A172 (cell line): Measurements from ENCODE around the gene ZBTB7A. TPM values are rescaled to one million over a fixed set of nuclear protein-coding genes. Genes with fewer than 3 reads are reported as not detected.

Experiments
- DNase-seq: peaks from one replicate; pipeline ENCODE4 v3.0.0-alpha.2; 2015; ENCODE audit warnings: low spot score
- total RNA-seq: library from RNA; depleted of rRNA; stranded (reverse); fragments of >200 nt; shearing (Covaris generic); gene quantifications from 2 replicates; pipeline ENCODE4 v1.2.3, GENCODE V29; 2014

Gene ZBTB7A
- total RNA-seq, 1 experiment from 2014 or later: 16.4 TPM

DNA sequence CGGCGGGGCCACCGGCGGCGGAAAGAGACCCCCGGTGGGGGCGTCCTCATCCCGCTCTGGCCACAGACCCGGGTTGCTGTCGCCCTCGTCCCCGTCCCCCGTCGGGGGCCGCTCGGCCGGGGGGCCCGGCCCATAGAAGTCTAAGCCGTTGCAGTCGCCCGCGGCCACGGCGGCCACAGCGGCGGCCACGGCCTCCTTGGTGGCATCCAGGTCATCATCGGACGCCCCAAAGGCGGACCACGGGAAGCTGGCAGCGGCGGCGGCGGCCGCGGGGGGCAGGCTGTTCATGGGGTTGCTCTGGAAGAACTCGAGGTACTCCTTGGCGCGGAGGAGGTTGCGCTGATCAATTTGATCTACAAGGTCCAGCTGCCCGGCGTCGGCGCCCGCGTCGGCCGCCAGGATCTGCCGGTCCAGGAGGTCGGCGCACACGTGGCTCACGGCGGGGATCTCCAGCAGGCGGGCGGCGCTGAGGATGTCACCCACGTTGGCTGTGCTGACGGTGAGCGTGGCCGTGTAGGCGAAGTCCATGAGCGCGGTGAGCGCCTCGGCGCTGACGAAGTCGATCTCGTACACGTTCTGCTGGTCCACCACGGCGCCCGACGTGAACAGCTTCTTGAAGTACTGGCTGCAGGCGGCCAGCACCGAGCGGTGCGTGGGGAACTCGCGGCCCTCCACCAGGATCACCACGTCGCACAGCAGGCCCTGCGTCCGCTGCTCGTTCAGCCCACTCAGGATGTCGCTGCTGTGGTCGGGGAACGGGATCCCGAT, 12.1 kb downstream of the ZBTB7A start:
- no peak for DNase-seq

DNA sequence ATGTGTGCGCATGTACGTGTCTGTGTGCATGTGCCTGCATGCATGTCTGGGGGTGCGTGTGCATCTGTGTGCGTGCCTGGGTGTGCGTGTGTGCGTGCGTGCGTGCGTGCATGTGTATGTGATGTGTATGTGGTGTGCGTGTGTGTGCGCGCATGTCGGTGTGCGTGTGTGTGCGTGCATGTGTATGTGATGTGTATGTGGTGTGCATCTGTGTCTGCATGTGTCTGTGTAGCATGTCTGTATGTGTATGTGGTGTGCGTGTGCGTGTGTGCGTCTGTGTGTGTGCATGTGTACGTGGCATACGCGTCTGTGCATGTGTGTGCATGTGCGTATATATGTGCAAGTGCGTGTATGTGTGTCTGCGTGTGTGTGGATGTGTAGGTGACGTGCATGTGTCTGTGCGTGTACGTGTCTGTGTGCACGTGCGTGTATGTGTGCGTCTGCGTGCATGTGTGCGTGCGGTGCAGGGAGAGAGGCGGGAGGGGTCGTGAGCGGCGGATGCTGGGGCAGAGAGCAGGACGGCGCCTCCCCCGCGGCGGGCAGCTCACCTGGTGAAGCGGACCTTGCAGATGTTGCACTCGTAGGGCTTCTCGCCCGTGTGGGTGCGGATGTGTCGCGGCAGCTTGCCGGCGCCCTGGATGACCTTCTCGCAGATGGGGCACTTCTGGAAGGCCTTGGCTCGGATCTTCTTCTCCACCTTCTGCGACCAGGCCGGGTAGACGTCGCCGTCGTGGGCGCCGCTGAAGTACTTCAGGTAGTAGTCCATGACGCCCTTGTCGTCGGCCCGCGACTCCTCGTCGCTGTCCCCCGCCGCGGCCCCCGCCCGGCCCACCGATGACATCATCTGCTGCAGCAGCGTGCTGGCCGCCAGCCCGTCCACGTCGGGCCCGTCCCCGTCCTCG, 13.0 kb downstream of the ZBTB7A start:
- no peak for DNase-seq

DNA sequence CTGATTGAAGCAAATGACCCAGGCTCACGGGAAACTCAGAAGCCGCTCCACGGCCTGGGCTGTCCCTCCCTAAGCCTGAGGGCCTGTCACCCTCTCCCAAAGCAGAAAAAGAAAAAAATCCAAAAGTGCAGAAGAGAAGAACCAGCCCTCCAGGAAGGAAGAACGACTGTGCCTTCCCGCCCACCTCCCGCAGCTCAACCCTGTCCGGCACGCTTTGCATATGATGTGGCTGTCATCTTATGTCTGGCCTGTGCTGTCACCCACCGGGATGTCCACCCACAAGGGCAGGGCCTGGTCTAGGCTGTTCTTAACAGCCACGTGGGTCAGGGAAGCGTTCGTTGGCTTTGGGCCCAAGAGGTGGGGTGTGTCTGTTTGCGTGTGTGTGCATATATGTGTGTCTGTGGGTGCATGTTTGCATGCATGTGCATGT, 13.7 kb downstream of the ZBTB7A start:
- peak; percentile 63 for DNase-seq

DNA sequence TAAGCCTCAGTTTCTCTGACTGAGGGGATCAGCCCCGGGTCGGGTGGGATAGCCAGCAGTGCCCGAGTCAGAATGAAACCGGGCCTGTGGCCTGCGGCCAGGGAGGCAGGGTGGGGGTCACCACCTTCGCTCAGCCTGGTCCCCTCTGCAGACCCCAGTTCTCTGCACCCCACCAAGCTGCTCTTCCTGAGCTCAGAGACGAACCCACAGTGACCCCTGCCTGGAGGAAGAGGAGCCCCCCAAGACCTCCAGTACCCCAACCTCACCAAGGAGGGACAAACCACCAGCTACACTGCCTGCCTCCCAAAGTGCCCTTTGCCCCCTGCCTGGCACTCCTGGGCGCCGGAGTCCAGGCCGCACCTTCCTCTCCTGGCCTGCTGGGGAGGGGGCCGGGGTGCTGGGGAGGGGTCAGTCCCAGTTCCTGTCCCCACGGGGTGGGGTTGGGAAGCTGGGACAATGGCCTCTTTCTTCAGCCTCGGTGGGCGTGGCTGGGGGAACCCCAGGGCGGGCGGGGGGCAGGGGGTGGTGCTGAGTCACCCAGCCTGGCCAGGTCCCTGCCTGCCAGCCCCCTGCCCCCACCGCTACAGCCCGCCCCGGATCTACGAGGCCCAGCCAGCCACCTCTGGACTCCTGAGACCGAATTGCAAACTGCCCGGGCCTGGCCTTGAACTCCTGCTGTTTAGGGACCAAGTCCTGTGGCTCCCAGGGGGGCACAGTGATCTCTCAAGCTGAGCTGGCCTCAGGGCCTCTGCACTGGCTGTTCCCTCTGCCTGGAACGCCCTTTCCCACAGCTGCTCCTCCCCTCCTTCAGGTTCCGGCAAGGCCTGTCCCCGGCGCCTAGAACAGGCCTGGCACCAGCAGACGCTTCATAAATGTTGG, 14.3 kb downstream of the ZBTB7A start:
- DNase-seq: peak; percentile 90

DNA sequence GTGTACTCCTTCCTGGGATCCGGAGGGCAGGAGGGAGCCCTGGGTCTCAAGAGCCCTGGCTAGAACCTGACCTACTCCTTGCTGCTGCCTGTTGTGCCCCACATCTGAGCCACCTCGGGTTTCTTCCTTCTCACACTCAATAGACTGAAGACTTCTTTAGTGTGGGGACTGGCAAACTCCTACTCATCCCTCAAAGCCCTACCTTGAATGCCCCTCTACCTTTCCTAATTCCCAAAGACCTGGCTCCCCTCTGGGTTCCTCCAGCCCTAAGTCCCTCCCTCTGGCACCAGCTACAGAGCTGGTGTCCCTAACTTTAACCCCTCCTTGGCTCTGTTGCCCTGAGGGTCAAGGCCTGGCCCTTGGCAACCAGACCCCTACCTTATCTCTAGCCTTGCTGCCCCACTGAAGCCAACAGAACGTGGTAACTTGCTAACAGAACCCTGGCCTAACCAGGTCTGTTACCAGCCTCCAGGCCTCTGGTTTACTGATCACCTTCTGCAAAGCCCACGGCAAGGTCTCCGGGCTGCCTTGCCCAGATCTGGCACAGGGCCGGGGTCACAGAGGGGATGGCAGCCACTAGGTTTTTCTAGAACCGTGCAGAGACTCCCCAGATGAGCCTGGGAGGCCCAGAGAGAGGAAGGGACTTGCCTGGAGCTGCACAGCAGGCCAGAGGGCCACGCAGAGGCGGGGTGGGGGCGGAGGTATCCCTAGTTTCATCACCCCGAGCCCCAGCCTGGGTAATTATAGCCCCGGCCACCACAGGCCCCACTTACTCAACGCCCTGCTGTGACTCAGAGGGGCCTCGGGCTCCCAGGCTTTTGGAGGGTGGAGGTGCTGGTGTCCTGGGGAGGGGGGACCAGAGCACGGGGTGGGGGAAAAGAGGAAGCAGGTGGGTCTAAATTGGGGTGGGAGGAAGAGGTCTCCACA, 15.3 kb downstream of the ZBTB7A start:
- peak; percentile 85 for DNase-seq

DNA sequence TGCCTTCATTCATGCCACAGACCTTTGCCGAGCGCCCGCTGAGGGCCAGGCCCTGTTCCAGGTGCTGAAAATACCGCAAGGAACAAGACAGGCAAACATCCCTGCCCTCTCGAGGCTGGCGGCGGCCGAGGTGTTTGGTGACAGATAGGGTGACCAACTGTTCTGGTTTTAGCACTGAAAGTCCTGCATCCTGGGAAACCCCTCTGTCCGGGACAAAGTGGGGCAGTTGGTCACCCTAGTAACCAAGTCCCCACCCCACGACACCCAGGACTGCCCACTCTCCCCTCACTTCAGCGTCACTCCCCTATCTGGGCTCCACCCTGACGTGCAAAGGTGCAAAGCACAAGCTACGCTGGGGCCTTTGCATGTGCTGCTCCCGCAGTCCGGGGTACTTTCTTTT, 17.3 kb downstream of the ZBTB7A start:
- DNase-seq: no peak

DNA sequence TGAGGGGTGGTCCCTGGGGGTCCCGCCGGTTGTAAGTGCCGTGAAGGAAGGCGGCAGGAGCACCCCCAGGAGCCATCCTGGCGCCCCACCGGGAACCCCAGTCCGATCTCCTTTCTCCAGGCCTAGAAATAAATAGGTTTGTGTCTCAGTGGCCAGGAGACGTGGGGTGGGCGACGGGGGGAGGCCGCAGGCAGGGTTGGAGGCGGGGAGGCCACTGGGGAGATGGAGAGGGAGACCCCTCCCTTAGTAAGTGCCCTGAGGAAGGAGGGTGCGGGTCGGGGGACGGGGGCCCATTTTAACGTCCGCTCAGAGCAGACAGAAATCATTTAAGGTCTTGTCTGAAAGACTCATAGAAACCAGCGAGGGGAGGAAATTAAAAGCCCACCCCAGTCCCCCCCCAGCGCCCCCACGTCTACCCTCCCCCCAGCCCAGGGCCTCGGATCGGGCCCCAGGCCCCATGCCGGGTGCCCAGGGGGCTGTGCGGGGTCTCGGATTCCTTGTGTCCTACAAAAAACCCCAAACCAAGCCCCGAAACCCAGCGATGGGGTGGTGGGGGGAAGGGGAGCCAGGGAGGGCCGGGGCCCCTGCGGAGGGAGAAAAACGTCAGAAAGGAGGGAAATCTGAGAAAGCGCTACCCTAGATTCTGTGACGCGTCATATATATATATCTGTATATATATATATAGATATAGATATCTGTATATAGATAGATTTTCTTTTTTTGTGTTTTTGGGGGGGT, 19.6 kb downstream of the ZBTB7A start:
- no peak for DNase-seq

DNA sequence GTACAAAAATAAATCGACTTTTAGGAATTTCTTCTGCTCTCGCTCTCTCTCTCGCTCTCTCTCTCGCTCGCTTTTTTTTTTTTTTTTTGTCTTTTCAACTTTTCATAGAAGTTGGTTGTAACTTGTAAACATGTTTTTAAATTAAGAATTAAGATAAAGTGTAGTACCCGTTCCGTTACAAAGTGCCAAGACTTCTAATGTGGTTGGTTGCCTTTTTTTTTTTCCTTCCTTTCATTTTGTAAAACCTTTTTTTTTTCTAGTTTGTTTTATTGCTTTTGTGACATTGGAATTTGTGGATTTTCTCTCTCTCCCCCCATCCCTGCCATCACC, 20.4 kb downstream of the ZBTB7A start:
- no peak for DNase-seq

DNA sequence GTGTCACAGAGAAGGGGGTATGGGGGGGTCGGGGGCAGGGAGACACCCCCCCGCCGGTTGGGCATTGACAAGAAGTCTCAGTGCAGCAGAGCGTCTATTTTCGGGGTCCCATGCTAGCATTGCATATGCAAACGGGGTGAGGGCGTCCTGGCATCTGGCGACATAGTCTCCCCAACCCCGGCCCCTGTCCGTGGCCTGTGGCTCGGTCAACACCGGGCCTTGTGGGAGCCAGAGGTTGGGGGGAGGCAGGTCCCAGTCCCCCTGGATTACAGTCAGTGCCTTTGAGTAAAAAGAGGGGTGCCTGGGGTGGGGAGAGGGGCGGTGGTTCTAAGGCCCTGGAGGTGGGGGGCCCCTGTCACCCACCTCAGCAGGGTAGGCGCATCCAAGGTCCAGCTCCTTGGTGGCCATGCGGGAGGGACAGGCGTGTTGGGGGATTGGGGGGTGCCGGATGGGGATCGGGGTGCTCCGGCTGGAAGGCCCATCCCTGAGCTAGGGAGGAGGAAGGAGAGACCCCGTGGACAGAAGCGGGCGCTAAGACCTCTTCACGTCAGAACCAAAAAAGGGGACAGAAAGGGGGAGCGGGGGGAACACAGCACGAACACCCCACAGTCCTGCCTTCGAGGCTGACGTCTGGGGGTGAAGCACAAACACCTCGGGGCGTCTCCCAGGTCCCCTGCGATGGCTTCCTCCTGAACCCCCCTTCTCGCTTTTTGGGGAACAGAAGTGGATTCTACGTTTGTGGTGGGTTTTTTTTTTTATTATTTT, 20.9 kb downstream of the ZBTB7A start:
- DNase-seq: no peak

DNA sequence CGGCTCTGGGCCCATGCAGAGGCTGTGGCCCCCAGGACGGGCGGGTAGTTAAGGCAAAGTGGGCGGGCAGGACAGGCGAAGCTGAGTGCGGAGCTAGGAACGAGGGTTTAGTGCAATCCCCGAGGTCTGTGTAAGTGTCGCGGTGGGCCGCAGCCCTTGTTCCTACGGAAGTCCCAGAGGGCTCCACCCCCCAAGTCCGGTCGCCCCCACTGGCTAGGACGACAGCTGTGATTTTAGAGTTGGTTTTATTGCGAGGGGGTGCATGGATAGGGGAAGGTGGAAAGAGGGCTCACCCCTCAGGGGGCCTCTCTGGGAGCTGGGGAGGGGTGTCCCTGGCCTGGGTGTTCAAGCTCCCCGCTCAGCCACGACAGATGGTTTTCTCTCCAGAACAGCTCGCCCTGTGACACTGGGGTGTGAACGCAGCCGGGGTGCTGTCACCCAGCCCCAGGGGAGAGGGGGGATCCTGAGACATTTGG, 21.7 kb downstream of the ZBTB7A start:
- DNase-seq: no peak

DNA sequence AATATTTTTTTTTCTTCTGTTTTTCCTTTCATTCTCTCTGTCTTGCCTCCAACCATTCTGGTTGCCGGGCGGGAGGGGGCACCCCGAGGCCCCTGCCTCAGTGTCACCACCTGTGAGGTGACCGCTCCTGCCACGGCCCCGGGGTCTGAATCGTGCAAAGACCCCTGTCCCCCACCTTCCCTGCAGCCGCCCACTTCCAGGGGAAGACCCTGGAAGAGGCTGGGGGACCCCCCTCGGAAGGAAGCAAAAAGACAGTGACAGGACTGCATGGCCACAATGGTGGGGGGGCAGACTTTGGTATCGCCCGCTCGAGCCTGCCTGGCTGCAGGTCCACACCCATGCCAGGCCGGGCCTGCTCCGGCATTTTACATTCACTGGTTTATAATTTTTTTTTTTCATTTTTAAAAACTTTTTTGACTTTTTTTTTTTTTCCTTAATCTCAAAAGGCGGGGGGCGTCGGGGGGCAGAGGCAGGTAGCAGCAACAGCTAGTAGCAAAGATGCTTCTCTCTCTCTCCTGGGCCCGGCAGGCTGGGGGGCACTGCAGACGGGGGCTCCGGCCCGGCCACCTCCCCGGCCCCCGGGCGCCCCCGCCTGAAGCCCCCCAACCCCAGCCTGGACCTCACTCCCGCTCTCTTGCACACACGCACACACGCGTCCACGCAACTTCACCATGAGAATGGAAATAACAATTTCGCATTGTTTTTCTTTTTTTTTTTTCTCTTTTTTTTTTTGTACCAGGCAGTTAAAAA, 22.6 kb downstream of the ZBTB7A start:
- DNase-seq: no peak

DNA sequence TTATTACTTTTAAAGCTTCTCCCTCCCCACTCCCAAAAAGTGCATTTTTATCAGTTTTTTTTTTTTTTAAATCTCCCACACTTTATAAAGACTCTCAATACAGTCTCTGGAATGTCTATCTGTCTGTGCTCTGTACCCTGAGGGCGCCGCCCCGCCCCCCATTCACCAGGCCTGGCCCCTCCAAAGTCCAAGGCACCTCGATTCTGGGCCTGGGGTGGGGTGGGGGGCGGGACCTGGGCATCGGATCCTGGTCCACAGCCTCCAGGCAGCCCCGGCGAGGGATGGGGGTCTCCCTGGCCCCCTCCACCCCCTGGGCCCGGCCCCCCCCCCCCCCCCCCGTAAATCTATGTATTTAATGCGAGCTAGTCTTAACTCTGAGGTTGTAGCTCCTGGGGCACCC, 23.3 kb downstream of the ZBTB7A start:
- DNase-seq: no peak

DNA sequence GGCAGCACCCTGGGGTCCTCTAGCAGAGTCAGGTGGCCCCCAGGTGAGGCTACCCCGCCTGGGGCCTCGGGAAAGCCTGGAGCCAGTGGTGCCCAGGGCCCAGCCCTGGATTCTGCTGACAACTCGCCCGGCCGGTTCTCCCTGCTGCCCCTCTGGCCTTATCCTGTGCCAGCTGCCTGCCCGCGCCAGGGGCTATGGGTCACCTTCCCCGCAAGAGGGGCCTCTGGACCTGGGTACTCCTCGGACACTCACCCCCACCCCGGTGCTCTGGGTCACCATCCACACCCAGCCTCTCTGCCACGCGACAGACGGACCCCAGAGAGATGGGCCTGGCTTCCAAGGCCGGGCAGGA, 24.0 kb downstream of the ZBTB7A start:
- DNase-seq: no peak

DNA sequence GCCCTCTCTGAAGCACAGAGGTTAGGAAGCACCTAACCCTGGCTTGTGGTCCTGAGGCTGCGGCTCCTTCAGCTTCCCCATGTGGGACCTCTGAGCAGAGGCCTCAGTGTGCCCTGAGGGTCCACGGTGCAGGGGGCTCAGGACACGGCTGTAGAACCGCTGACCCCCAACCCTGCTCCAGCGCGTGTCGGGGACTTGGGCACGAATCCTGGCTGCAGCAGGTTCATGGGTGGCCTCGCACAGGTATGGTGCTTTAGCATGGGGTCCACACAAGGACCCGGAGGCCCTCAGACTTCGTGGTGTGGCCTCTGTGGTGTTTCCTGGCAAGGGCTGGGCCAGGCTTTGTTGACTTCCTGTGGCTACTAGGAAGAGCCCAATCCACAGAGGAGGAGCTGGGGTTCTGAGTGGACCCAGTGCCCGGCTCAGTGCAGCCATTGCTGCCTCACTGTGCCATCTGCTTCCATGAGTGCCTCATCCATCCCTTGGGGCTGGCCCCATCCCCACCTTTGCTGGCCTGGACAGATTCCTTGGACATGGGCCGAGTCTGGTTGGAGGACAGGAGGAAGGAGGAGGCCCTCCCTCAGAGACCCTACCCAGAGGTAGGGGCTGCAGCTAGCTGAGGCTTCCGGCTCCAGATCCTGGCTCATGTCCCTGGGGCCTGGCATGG, 24.5 kb downstream of the ZBTB7A start:
- no peak for DNase-seq

DNA sequence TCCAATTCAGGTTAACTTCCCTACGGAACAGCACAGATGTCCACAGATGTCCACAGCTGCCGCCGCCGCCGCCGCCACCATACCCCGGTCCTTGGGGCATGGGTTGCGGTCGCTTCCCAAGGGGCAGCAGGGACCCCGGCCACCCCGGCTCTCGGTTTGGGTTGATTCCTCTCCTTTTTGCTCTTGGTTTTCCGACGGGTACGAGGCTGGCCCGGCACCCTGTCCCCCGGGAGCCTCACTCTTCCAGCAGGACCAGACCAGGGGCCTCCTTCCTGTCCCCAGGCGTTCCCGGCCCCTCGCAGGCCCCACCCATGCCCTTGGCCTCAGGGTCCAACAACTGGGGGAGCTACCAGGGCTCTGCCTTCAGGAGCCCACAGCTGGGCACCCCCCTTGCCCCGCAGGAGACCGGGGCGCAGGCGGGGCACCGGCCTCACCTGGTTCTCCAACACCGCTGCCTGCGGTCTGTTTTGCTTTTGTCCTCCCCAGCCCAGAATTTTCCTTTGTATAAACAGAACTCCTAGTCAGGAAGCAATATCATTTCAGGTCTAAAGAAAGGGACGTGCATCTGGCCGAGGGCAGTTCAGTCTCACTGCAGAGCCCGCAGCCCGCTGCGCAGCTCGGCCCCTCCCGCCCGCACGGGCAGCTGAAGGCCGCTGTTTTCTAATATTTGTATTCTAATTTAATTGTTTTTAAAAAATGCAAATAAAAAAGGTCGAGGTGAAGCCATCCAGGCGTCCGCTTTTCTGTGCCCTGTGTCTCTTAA, 27.9 kb downstream of the ZBTB7A start:
- no peak for DNase-seq

DNA sequence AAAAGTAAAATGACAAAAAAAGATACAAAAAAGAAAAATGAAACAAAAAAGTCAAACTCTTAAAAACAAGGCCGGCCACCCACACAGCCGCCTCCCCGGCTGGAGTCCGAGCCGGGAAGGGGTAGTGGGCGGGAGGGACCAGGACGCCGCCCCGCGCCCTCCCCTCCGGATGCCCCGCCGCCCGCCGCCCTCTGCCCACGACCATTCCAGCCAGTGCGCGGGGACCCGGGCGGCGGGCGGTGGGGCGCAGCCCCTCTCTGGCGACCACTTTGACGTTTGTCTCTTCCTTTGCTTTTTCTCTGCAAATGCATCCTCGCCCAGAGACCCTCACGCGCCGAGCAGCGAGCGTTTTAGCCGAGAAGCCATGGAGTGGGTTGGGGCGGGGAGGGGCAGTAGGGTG, 28.6 kb downstream of the ZBTB7A start:
- no peak for DNase-seq

DNA sequence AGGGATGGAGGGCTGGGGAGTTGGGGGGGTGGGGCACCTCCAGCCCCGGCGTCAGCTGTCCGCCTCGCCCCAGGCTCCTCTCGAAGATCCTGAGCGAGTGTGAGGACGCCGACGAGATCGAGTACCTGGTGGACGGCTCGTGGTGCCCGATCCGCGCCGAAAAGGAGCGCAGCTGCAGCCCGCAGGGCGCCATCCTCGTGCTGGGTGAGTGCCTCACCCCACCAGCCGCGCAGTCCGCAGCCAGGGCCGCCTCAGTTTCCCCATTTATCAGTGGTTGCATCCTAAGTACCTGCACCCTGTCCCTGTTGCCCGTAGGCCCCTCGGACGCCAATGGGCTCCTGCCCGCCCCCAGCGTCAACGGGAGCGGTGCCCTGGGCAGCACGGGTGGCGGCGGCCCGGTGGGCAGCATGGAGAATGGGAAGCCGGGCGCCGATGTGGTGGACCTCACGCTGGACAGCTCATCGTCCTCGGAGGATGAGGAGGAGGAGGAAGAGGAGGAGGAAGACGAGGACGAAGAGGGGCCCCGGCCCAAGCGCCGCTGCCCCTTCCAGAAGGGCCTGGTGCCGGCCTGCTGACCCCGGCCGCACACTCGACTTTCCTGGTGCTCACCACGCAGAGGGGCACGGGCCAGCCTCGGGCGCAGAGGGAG, 29.3 kb downstream of the ZBTB7A start:
- no peak for DNase-seq
